ENCODE measurements around the gene LRRC73.
"Not testable (repeated sequence)": the region's sequence is repeated elsewhere in the genome, so short reads cannot be mapped to it uniquely, and the experiment has no call there.

The LRRC73 gene

GRCh38 chr6:43461936-43462335 is 48.2 kb downstream of the LRRC73 start:
- DNase-seq (ENCODE audit: low read depth) = no peak

- DNase-seq (ENCODE audit: low read depth) = no peak
Measured at GRCh38 chr6:43460032-43460431, 50.1 kb downstream of the LRRC73 start.

- DNase-seq (ENCODE audit: low read depth) = no peak
Measured at GRCh38 chr6:43459535-43459934, 50.6 kb downstream of the LRRC73 start.

- not testable (repeated sequence) for DNase-seq (ENCODE audit: low read depth)
Measured at GRCh38 chr6:43458154-43458553, 52.0 kb downstream of the LRRC73 start.

- no peak for DNase-seq (ENCODE audit: low read depth)
Measured at GRCh38 chr6:43457643-43458042, 52.5 kb downstream of the LRRC73 start.
